HG03196 (cell line): ENCODE data around the gene SEMA5A.

ENCODE experiments used
- ATAC-seq: cut with Tn5 transposase; IDR thresholded peaks from one replicate; pipeline ENCODE4 v1.9.1; 2021; ENCODE audit not compliant: unreplicated experiment

SEMA5A gene

GRCh38 chr5:9523090-9523823, 22.6 kb downstream of the SEMA5A start:
- ATAC-seq: no peak

GRCh38 chr5:9519537-9519936, 26.3 kb downstream of the SEMA5A start:
- no peak for ATAC-seq

DNA sequence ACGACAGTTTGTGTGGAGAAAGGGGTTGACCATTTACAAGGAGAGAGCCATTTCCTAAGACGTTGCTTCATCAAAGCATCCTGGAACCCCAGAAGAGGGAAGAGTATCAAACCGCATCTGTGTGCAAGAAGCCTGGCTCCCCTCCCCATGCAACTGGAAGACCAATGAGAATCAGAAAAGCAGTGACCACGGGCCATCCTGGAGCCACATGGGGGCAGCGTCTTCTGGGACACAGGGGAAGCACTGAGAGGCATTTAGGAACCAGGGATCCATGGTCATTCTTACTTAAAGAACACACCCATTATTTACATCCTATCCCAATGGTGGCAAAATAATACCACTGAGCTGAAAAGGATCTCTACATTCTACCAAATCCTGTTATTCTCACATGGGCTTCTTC, 29.3 kb downstream of the SEMA5A start:
- ATAC-seq: no peak

- ATAC-seq: no peak
Observed at GRCh38 chr5:9515436-9515835, 30.4 kb downstream of the SEMA5A start.

GRCh38 chr5:9514968-9515367, 30.9 kb downstream of the SEMA5A start:
- no peak for ATAC-seq

GRCh38 chr5:9513827-9514226, 32.0 kb downstream of the SEMA5A start:
- no peak for ATAC-seq

- no peak for ATAC-seq
Observed at GRCh38 chr5:9512457-9512856, 33.4 kb downstream of the SEMA5A start.

- no peak for ATAC-seq
Observed at GRCh38 chr5:9507974-9508373, 37.9 kb downstream of the SEMA5A start.

- no peak for ATAC-seq
Observed at GRCh38 chr5:9505225-9505624, 40.6 kb downstream of the SEMA5A start.

- ATAC-seq: no peak
Observed at GRCh38 chr5:9502864-9503263, 43.0 kb downstream of the SEMA5A start.

- no peak for ATAC-seq
Observed at GRCh38 chr5:9502050-9502834, 43.6 kb downstream of the SEMA5A start.

- ATAC-seq: no peak
Observed at GRCh38 chr5:9500625-9501024, 45.2 kb downstream of the SEMA5A start.

GRCh38 chr5:9500193-9500592, 45.7 kb downstream of the SEMA5A start:
- ATAC-seq: no peak

DNA sequence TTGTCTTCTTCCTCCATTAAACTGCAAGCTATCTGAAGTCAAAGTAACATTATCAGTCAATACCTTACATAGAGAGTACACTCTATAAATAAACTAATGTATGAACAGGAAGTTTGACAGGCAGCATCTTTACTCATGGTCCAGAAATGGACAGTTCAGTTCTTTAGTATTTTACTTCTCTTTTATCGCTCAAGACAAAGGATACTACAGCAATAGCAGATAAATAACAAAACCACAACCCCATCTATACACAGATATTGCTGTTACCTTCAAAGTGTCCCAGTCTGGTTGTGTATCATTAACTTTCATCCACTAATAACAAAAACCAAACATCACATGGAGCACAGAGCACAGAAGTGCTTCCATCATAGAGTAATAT, 46.4 kb downstream of the SEMA5A start:
- ATAC-seq: no peak

DNA sequence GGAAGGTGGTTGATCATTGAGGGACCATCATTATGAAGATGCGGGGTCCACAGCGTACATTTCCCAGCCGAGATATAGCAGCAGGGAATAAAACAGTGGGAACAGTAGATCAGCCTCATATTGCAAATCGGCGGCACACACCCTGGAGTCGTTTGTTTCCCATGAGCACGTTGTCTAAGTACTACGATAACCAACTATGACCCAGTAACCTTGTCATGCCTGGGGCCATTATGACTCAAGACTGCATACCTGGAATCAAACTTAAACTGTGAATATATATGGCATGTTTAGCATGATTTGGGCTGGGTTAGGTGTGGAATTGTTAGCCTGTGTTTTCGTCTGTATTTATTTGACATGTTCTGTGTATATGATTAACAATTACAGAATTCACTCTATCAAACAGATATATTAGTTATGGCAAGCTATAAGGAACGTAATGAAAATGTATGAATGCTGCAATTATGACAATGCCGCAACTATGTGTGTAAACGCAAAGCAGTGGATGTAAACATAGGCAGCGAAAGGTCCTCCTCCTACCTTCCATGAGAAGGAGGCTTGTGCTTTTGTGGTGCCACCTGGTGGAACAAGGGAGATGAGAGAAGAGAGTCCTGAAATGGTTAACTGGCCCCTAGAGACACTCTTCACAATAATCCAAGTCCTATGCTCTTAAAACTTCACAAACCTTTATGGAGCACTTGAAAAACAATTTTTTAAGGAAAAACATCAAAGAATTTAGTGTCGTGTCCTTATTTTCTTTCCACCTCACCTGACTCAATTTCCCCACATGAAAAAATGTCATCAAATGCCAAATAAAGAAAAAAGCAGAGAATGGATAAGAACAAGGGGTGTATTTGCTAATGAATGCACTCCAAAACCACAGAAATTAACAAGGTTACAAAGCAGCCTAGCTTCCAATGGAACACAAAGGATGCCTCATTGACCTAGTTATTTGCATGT, 47.1 kb downstream of the SEMA5A start:
- no peak for ATAC-seq

GRCh38 chr5:9497347-9497746, 48.5 kb downstream of the SEMA5A start:
- no peak for ATAC-seq

DNA sequence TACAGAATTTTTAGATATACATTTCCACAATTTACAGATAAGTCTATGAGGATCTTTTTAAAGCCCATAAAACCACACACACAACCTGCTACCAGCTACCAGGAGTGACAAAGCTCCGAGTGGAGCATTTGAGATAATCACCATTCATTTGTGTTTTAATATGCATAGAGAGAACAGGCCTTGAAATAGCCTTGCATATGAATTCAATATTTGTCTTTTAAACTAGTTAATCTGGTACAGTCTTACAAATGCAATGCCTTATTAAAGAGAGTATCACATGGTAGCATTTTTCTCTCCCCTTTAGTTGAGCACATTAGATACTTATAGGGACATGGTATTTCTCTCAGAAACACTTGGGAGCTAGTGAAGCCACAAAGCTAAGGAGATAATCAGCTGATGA, 49.1 kb downstream of the SEMA5A start:
- ATAC-seq: no peak

DNA sequence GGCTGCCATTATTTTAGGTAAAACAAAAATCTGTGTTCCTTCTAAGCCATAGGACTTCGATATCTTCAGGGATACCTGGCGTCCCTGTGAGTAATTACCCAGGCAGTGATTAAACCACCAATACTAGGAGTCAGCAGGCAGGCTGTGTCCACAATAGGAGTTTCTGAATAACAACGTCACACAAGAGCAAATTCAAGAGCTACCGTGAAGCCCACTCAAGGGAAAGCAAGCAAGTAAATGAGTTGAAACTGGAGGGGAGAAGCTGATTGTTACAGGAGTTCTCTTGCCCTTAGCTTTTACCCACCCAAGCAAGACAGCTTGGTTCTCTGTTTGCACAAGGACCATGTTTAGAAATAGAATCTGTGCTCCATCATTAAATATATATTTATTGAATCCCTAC, 50.8 kb downstream of the SEMA5A start:
- no peak for ATAC-seq

GRCh38 chr5:9494301-9494700, 51.6 kb downstream of the SEMA5A start:
- no peak for ATAC-seq

- no peak for ATAC-seq
Observed at GRCh38 chr5:9490494-9491097, 55.3 kb downstream of the SEMA5A start.

DNA sequence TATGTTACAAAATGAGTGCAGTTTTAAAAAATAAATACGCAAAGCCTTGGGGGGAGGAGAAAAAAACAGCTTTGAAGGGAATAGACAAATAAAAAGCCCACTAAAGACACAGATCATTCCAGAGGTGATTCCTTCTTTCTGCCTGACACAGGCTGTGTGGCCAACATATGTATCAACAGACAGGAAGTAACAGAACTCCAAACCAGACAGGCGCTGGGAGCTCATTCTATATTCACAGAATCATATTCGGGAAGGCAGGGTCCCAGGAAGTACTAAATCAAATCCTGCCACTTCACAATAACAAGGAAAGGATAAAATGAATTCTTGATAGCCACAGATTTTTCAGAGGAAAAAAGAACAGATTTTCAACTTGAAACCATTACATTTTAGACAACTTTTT, 62.1 kb downstream of the SEMA5A start:
- ATAC-seq: no peak
